GM12865 (cell line): Measurements from ENCODE around the gene THSD4.
"Not testable (repeated sequence)": the region's sequence is repeated elsewhere in the genome, so short reads cannot be mapped to it uniquely, and the experiment has no call there.

Experiments used
- DNase-seq: peaks from one replicate; pipeline ENCODE4 v3.0.0; 2010; ENCODE audit warnings: low read depth
- H3K4me3 ChIP-seq: 2 replicates; pipeline ENCODE4 v1.5.1; 2011; ENCODE audit warnings: mild to moderate bottlenecking, low read depth, low read length, control low read depth
- TF ChIP-seq, protein P1 (sequence below): IDR thresholded peaks from 2 replicates; pipeline ENCODE4 v1.5.1; 2011; ENCODE audit warnings: low read length, control low read depth, low read depth, inconsistent platforms; ENCODE audit not compliant: insufficient read depth; ENCODE audit errors: missing control alignments

Gene THSD4

DNA sequence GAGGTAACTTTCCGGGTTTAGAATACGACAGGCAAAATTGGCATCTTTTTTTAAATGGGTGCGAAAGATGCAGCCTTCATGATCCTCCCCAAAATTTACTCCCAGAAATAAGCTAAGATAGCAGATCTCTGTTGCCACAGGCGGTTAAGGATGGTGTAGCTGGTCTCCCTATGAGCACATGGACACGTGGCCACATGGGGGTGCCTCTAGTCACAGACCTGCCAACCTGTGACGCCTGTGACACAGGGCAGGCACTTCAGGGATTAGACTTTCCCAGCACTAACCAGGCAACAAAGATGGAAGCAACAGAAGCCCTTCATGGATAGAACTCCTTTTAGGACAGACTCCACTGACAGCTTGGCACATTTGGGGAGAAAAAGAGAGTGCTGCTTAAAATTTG is 320.3 kb downstream of the THSD4 start:
- TF ChIP-seq, protein P1, sequence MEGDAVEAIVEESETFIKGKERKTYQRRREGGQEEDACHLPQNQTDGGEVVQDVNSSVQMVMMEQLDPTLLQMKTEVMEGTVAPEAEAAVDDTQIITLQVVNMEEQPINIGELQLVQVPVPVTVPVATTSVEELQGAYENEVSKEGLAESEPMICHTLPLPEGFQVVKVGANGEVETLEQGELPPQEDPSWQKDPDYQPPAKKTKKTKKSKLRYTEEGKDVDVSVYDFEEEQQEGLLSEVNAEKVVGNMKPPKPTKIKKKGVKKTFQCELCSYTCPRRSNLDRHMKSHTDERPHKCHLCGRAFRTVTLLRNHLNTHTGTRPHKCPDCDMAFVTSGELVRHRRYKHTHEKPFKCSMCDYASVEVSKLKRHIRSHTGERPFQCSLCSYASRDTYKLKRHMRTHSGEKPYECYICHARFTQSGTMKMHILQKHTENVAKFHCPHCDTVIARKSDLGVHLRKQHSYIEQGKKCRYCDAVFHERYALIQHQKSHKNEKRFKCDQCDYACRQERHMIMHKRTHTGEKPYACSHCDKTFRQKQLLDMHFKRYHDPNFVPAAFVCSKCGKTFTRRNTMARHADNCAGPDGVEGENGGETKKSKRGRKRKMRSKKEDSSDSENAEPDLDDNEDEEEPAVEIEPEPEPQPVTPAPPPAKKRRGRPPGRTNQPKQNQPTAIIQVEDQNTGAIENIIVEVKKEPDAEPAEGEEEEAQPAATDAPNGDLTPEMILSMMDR, result no peak
- DNase-seq, result no peak
- no peak overlapping the region for H3K4me3 ChIP-seq

DNA sequence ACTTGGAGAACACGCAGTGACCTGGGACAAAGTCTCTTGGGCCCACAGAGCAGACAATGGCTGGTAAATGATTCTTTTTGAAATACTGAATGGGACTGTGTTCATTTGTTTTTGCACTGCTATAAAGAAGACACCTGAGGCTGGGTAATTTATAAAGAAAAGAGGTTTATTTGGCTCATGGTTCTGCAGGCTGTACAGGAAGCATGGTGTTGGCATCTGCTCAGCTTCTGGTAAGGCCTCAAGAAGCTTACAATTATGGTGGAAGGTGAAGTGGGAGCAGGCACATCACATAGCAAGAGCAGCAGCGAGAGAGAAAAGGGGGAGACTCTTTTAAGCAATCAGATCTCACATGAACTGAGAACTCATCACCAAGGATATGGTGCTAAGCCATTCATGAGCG is 321.6 kb downstream of the THSD4 start:
- TF ChIP-seq, protein P1, result no peak
- no peak overlapping the region for H3K4me3 ChIP-seq
- no peak for DNase-seq

- DNase-seq, result no peak
- TF ChIP-seq, protein P1, result no peak
- no peak overlapping the region for H3K4me3 ChIP-seq
These were observed 322.1 kb downstream of the THSD4 start for GRCh38 chr15:71437404-71437803.

- H3K4me3 ChIP-seq, result no peak overlapping the region
- TF ChIP-seq, protein P1, result no peak
- DNase-seq, result no peak
These were observed 322.6 kb downstream of the THSD4 start for GRCh38 chr15:71437919-71438318.

GRCh38 chr15:71439478-71439877 is 324.2 kb downstream of the THSD4 start:
- H3K4me3 ChIP-seq, DNase-seq: not testable (repeated sequence)

DNA sequence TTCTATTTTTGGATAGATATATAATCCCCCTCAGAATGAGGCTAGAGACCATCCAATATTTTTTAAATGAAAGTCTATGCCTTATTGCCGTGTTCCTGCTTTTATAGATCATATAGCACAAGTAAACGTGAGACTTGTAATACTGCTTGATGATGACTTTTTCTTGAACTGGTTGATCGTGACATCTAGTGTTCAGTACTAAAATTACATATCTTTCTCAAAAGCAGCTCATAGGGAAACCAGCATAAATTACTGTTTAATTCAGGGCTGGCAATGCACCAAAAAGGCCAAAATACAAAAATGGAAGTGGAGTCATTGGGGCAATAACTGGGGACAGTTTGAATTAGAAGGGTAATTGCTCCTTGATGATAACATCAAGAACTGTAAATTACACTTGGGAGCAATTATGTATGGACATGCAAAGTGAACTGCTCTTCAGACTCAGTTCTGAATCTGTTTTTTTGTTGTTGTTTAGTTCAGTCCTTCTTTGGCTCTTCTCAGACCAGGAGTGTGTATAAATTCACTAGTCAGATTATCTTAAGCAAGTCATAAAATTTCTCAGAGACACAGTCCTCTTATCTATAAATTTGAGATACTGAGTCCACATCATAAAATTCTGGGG is 325.3 kb downstream of the THSD4 start:
- peak; percentile 65 for DNase-seq
- TF ChIP-seq, protein P1, result peak; percentile 26
- H3K4me3 ChIP-seq, result no peak overlapping the region

DNA sequence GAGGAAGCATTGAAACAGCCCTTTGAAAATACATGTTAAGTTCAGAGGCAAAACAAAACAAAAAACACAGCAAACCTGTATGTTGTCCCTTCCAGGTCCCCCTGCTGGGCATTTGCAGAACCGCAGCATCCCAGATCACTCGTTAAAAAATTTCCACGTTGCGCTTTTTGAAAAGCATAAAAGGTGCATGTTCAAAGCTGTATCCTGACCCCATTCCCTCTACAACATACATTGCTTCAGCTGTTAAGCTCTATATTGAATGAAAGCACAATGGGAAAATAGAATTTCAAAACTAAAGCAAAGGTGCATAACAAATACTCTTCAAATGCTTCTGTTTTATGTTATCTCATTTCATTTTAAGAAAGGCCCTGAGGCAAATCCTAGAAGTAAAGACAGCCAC is 328.3 kb downstream of the THSD4 start:
- H3K4me3 ChIP-seq, result no peak overlapping the region
- peak; percentile 49 for DNase-seq
- TF ChIP-seq, protein P1, result peak; percentile 81
